PC-3 (cell line): ENCODE measurements around the gene ALDH7A1.

Source experiments
- CTCF ChIP-seq: fragments of 300-600 bp; sonication (generic); conservative IDR thresholded peaks from 2 replicates; pipeline ENCODE4 v1.5.1; 2017; ENCODE audit warnings: antibody characterized with exemption, low read depth, mild to moderate bottlenecking, low read length
- EZH2 ChIP-seq: fragments of 300-600 bp; sonication (generic); IDR thresholded peaks from one replicate; pipeline ENCODE4 v1.6.1; 2017; ENCODE audit warnings: antibody characterized with exemption, mild to moderate bottlenecking, low read length; ENCODE audit not compliant: unreplicated experiment
- EZH2phosphoT487 ChIP-seq: fragments of 300-600 bp; sonication (generic); IDR thresholded peaks from 2 replicates; pipeline ENCODE4 v1.6.1; 2018; ENCODE audit warnings: mild to moderate bottlenecking, antibody characterized with exemption, low read length, borderline replicate concordance

- TF ChIP-seq CTCF (no peak), EZH2 (no peak), EZH2phosphoT487 (no peak)
Observed at GRCh38 chr5:126523818-126524510, 71.1 kb downstream of the ALDH7A1 start.
